Prostate gland (tissue), 2 donors: ENCODE results near the gene IFI27L2. TPM values are rescaled to one million over a fixed set of nuclear protein-coding genes. Genes with fewer than 3 reads are reported as not detected.
A peak's percentile ranks its signal among the peaks of the same experiment; 100 is the strongest.

ENCODE experiments used
- DNase-seq: peaks from one replicate; pipeline ENCODE4 v3.0.0-alpha.2; 2019; ENCODE audit warnings: low spot score
- H3K27ac ChIP-seq, 2 donors: fragments of 200-600 bp; sonication (generic); 2 replicates each; pipeline ENCODE4 v1.5.1; 2017 to 2019
- H3K27me3 ChIP-seq: fragments of 200-600 bp; sonication (generic); replicated peaks from 2 replicates; pipeline ENCODE4 v1.5.1; 2019; ENCODE audit not compliant: insufficient read depth
- H3K36me3 ChIP-seq, 2 donors: fragments of 200-600 bp; sonication (generic); 1 replicate in 1 of 2; 2 replicates in 1 of 2; pipeline versions ENCODE4 v1.5.1 to v1.8.1; 2017 to 2019
- H3K4me1 ChIP-seq: fragments of 200-600 bp; sonication (generic); replicated peaks from 2 replicates; pipeline ENCODE4 v1.5.1; 2019
- H3K4me3 ChIP-seq, 2 donors: fragments of 200-600 bp; sonication (generic); 2 replicates each; pipeline ENCODE4 v1.5.1; 2017 to 2019
- H3K9me3 ChIP-seq: fragments of 200-600 bp; sonication (generic); 2 replicates; pipeline ENCODE4 v1.5.1; 2017
- POLR2A ChIP-seq: fragments of 450-650 bp; IDR thresholded peaks from one replicate; pipeline ENCODE4 v1.6.1; 2016; ENCODE audit warnings: antibody characterized with exemption, mild to moderate bottlenecking
- POLR2AphosphoS5 ChIP-seq: sonication (generic); formaldehyde crosslinking; IDR thresholded peaks from one replicate; pipeline ENCODE4 v1.6.1; 2017; ENCODE audit warnings: antibody characterized with exemption
- WGBS: methylation state at CpG from one replicate; pipeline ENCODE4 v1.1.5; 2018; 5-methylcytosine and 5-hydroxymethylcytosine counted together
- intact Hi-C: fragments of 100-400 bp; cut with DNase I; formaldehyde crosslinking; loops from one replicate; pipeline ENCODE4 v1.14.2; 2022
- total RNA-seq, 2 donors: library from RNA; depleted of rRNA; stranded (reverse); fragments of >200 nt; gene quantifications; one replicate each; pipeline ENCODE4 v1.1.0, GENCODE V29; 2016
- TF ChIP-seq, protein P1 (sequence below), 4 experiments: fragments of 200-600 bp in 2 of 4; fragments of 450-650 bp in 2 of 4; sonication (generic) in 2 of 4; IDR thresholded peaks; 1 replicate in 3 of 4; 2 replicates in 1 of 4; pipeline ENCODE4 v1.5.1; 2016 to 2019; ENCODE audit warnings: antibody characterized with exemption in 4 of 4, mild to moderate bottlenecking in 2 of 4, moderate library complexity in 2 of 4

IFI27L2 gene
- total RNA-seq, 2 donors from 2014 or later: 23.3 to 118 TPM

DNA sequence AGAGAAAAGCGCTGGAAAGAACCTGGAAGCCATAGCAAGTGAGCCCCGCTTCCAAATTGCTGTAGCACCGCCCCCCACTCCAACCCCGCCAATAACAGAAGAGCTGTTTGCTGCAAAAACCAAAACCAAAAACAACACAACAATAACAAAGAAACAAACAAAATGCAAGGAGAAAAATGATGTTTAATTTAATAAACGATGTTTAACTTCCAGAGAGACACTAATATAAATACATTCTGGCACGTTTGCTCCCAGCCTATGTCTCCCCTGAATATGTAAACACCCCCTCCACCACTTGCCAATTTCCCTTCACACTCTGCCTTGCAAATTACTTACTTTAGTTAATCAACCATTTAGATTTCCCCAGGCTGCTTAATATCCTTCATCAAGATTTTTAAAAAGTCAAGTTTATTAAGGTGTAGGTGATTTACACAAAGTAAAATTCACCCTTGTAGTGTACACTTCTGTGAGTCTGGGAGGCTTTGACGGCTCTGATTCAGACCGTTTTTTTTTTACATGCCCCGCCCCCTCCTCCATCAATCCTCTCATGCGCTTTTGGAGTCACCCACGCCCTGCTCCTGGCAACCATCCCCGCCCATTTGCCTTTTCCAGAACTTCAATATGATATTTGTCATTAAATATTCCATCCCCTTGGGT, 482 bp upstream of the IFI27L2 start:
- WGBS: under 1% methylated on average over 12 of the region's 12 CpGs
- Histone ChIP-seq H3K36me3 (no peaks in the 10 kb centered on the region), H3K27ac (peak overlapping the region; percentile 56 to 62), H3K27me3 (no peaks in the 10 kb centered on the region), H3K9me3 (no peaks in the 10 kb centered on the region), H3K4me3 (peak overlapping the region; percentile 26 to 33), H3K4me1 (no peaks in the 10 kb centered on the region)
- no peak for DNase-seq
- TF ChIP-seq POLR2A (no peak), POLR2AphosphoS5 (no peak)
- TF ChIP-seq, protein P1, sequence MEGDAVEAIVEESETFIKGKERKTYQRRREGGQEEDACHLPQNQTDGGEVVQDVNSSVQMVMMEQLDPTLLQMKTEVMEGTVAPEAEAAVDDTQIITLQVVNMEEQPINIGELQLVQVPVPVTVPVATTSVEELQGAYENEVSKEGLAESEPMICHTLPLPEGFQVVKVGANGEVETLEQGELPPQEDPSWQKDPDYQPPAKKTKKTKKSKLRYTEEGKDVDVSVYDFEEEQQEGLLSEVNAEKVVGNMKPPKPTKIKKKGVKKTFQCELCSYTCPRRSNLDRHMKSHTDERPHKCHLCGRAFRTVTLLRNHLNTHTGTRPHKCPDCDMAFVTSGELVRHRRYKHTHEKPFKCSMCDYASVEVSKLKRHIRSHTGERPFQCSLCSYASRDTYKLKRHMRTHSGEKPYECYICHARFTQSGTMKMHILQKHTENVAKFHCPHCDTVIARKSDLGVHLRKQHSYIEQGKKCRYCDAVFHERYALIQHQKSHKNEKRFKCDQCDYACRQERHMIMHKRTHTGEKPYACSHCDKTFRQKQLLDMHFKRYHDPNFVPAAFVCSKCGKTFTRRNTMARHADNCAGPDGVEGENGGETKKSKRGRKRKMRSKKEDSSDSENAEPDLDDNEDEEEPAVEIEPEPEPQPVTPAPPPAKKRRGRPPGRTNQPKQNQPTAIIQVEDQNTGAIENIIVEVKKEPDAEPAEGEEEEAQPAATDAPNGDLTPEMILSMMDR (IDR thresholded peaks at IDR 0.05): no peak
- intact Hi-C loops: loop anchor here (5.0 to 10.0 kb wide), 2 partner anchors 48 to 195 kb away; partner anchors contain the start of genes DDX24 and IFI27L1

DNA sequence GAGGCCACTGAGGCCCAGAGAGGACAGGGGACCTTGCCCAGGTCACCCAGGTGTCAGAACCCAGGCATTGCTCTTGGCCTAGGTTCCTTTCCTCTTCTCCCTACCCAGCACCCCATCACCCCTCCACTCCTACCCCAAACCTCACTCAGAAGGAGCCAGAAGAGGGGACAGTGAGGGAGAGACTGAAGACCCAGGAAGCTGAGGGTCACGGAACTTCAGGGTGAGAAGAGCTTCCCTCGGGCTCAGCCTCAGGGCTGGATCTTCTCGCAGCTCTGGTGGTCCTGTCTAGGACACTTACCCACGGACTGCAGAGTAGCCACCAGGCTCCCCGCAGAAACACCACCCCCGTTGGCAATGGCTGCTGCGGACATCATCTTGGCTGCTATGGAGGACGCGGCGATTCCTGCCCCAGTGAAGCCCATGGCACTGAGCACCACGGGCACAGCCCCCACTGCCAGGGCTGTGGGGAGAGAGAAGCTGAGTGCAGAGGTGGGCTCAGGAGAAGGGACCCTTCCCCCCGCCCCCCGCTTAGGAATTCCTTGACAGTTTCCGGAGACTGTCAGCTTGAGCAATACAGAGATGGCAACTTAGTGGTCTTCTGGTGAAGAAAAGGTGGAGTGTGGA, 1.1 kb downstream of the IFI27L2 start:
- H3K4me1 ChIP-seq: no peaks in the 10 kb centered on the region
- no peaks in the 10 kb centered on the region for H3K27me3 ChIP-seq
- H3K27ac ChIP-seq: no peak overlapping the region
- no peaks in the 10 kb centered on the region for H3K9me3 ChIP-seq
- no peak for TF ChIP-seq POLR2AphosphoS5
- no peak for TF ChIP-seq POLR2A
- TF ChIP-seq, protein P1 (IDR thresholded peaks at IDR 0.05): no peak
- DNase-seq: no peak
- H3K4me3 ChIP-seq: no peak overlapping the region
- intact Hi-C loops: loop anchor here (5.0 kb wide), 1 partner anchor 46 kb away; the partner anchor contains the start of genes DDX24 and IFI27L1
- H3K36me3 ChIP-seq: no peaks in the 10 kb centered on the region
- WGBS: 91% methylated on average over 14 of the region's 14 CpGs

DNA sequence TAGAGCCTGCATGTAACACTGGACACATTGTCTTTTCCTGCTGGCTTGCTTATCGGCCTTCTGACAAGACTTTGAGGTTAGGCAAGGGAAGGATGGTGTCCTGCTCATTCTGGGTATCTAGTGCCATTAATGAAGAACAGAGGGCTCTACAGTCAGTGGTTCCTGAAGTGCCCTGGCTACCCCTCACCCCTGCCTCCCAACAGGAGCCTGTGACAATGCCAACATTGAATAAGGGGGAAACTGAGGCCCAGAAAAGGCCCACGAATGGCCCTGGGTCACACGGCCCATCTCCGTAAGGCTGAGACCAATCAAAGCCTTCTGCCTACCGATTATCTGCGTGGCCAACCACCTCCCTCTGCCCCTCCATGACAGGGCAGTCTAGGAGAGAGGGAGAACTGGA, 2.1 kb downstream of the IFI27L2 start:
- intact Hi-C loops: loop anchor here (5.0 kb wide), 1 partner anchor 45 kb away; the partner anchor contains the start of genes DDX24 and IFI27L1
- Histone ChIP-seq H3K4me3 (no peak overlapping the region), H3K36me3 (no peaks in the 10 kb centered on the region), H3K4me1 (no peaks in the 10 kb centered on the region), H3K9me3 (no peaks in the 10 kb centered on the region), H3K27me3 (no peaks in the 10 kb centered on the region), H3K27ac (no peak overlapping the region)
- no peak for DNase-seq
- WGBS: 93% methylated on average over 6 of the region's 6 CpGs
- TF ChIP-seq, protein P1 (IDR thresholded peaks at IDR 0.05): no peak

DNA sequence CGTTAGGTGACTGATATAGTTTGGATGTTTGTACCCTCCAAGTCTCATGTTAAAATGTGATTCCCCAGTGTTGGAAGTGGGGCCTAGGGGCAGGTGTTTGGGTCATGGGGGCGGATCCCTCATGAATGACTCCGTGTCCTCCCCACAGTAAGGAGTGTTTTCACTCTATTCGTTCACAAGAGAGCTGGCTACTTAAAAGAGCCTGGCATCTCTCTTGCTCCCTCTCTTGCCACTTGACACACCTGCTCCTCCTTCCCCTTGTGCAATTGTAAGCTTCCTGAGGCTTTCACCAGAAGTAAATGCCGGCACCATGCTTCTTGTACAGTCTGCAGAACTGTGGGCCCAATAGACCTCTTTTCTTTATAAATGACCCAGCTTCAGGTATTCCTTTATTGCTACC, 2.6 kb downstream of the IFI27L2 start:
- H3K27ac ChIP-seq: no peak overlapping the region
- DNase-seq: no peak
- no peak overlapping the region for H3K4me3 ChIP-seq
- H3K9me3 ChIP-seq: no peaks in the 10 kb centered on the region
- H3K36me3 ChIP-seq: no peaks in the 10 kb centered on the region
- TF ChIP-seq POLR2A: no peak
- TF ChIP-seq, protein P1 (IDR thresholded peaks at IDR 0.05): no peak
- no peak for TF ChIP-seq POLR2AphosphoS5
- intact Hi-C loops: loop anchor here (5.0 kb wide), 1 partner anchor 44 kb away; the partner anchor contains the start of genes DDX24 and IFI27L1
- H3K4me1 ChIP-seq: no peaks in the 10 kb centered on the region
- H3K27me3 ChIP-seq: no peaks in the 10 kb centered on the region
- WGBS: 84% methylated on average over 5 of the region's 5 CpGs

DNA sequence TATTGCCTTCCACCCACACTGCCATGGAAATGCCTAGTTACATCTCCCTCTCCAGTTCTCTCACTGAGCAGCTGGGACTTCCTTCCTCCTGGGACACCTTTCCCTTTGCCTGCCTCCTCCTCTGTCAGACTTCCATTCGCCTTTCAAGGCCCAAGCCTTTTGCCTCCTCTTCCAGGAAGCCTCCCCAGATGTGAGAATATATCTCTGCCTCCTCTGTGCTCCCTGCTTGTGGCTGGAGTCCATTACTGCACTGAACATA, 3.1 kb downstream of the IFI27L2 start:
- DNase-seq: no peak
- Histone ChIP-seq H3K4me1 (no peaks in the 10 kb centered on the region), H3K27ac (no peak overlapping the region), H3K36me3 (no peaks in the 10 kb centered on the region), H3K4me3 (no peak overlapping the region), H3K9me3 (no peaks in the 10 kb centered on the region), H3K27me3 (no peaks in the 10 kb centered on the region)
- intact Hi-C loops: loop anchor here (5.0 kb wide), 1 partner anchor 44 kb away; the partner anchor contains the start of genes DDX24 and IFI27L1
- TF ChIP-seq, protein P1 (IDR thresholded peaks at IDR 0.05): no peak
- TF ChIP-seq POLR2A: no peak
- TF ChIP-seq POLR2AphosphoS5: no peak
- 95% methylated on average over 1 of the region's 1 CpG for WGBS
